M059J (cell line): ENCODE measurements around the gene AOX1. TPM values are rescaled to one million over a fixed set of nuclear protein-coding genes. Genes with fewer than 3 reads are reported as not detected.
"Not testable (repeated sequence)": the region's sequence is repeated elsewhere in the genome, so short reads cannot be mapped to it uniquely, and the experiment has no call there.

Experiments used
- DNase-seq: peaks from one replicate; pipeline ENCODE4 v3.0.0-alpha.2; 2012; ENCODE audit warnings: low read depth
- total RNA-seq: library from RNA; depleted of rRNA; stranded (reverse); fragments of >200 nt; shearing (Covaris generic); gene quantifications from 2 replicates; pipeline ENCODE4 v1.2.3, GENCODE V29; 2014; rRNA removed

The AOX1 gene
- total RNA-seq: 18.7 and 46.3 TPM in 2 replicates

- DNase-seq: peak; percentile 43
Observed at GRCh38 chr2:200585730-200586643, at the start of gene AOX1. Gene AOX1, plus strand, starts transcription at chr2:200586014. Its CDS starts 95 bp downstream, at chr2:200586109.

GRCh38 chr2:200538139-200538538 lies 47.7 kb upstream of the AOX1 start:
- no peak for DNase-seq

- no peak for DNase-seq
Observed at GRCh38 chr2:200540793-200541192, 45.0 kb upstream of the AOX1 start.

GRCh38 chr2:200566596-200566995 lies 19.2 kb upstream of the AOX1 start:
- not testable (repeated sequence) for DNase-seq

- DNase-seq: no peak
Observed at GRCh38 chr2:200567932-200568331, 17.9 kb upstream of the AOX1 start.

- peak; percentile 18 for DNase-seq
Observed at GRCh38 chr2:200575957-200576356, 9.9 kb upstream of the AOX1 start.

GRCh38 chr2:200577027-200577426 lies 8.8 kb upstream of the AOX1 start:
- no peak for DNase-seq

GRCh38 chr2:200578778-200579177 lies 7.0 kb upstream of the AOX1 start:
- peak; percentile 42 for DNase-seq

GRCh38 chr2:200584639-200585038 lies 1.2 kb upstream of the AOX1 start:
- no peak for DNase-seq

GRCh38 chr2:200585340-200585729 lies 479 bp upstream of the AOX1 start:
- no peak for DNase-seq

GRCh38 chr2:200586644-200586975 lies 796 bp downstream of the AOX1 start:
- no peak for DNase-seq

GRCh38 chr2:200587007-200587616 lies 1.3 kb downstream of the AOX1 start:
- DNase-seq: no peak

GRCh38 chr2:200588076-200588678 lies 2.4 kb downstream of the AOX1 start:
- DNase-seq: no peak

GRCh38 chr2:200590090-200590489 lies 4.3 kb downstream of the AOX1 start:
- no peak for DNase-seq

GRCh38 chr2:200591308-200591707 lies 5.5 kb downstream of the AOX1 start:
- DNase-seq: no peak

GRCh38 chr2:200592406-200593075 lies 6.7 kb downstream of the AOX1 start:
- peak; percentile 57 for DNase-seq

- peak; percentile 58 for DNase-seq
Observed at GRCh38 chr2:200593905-200594304, 8.1 kb downstream of the AOX1 start.

GRCh38 chr2:200595913-200596312 lies 10.1 kb downstream of the AOX1 start:
- DNase-seq: no peak

GRCh38 chr2:200596774-200597570 lies 11.2 kb downstream of the AOX1 start:
- no peak for DNase-seq

- DNase-seq: no peak
Observed at GRCh38 chr2:200599206-200599605, 13.4 kb downstream of the AOX1 start.

GRCh38 chr2:200600549-200601225 lies 14.9 kb downstream of the AOX1 start:
- peak; percentile 78 for DNase-seq
